ENCODE results near the gene ZNF148. TPM values are rescaled to one million over a fixed set of nuclear protein-coding genes. Genes with fewer than 3 reads are reported as not detected.

Gene ZNF148
- total RNA-seq, 1 donor from 2014 or later = 31.6 TPM

GRCh38 chr3:125300416-125300815, 74.7 kb downstream of the ZNF148 start:
- no peak overlapping the region for H3K27ac Mint-ChIP-seq (ENCODE audit: unreplicated experiment)
- no peaks in the 10 kb centered on the region for H3K9me3 Mint-ChIP-seq (ENCODE audit: unreplicated experiment)
- peaks cover 10% of the 10 kb centered on the region for H3K4me1 Mint-ChIP-seq (ENCODE audit: low read depth, unreplicated experiment)
- TF ChIP-seq CTCF (IDR thresholded peaks at IDR 0.05; ENCODE audit: partially characterized antibody, unreplicated experiment) = no peak
- no peak for DNase-seq
- H3K27me3 Mint-ChIP-seq (ENCODE audit: unreplicated experiment) = peaks cover 2% of the 10 kb centered on the region
- no peaks in the 10 kb centered on the region for H3K36me3 Mint-ChIP-seq (ENCODE audit: unreplicated experiment)
- H3K4me3 Mint-ChIP-seq (ENCODE audit: unreplicated experiment) = no peak overlapping the region

GRCh38 chr3:125294411-125294810, 80.7 kb downstream of the ZNF148 start:
- peaks cover 3% of the 10 kb centered on the region for H3K4me1 Mint-ChIP-seq (ENCODE audit: low read depth, unreplicated experiment)
- peaks cover 3% of the 10 kb centered on the region for H3K27me3 Mint-ChIP-seq (ENCODE audit: unreplicated experiment)
- H3K27ac Mint-ChIP-seq (ENCODE audit: unreplicated experiment) = no peak overlapping the region
- DNase-seq = no peak
- H3K9me3 Mint-ChIP-seq (ENCODE audit: unreplicated experiment) = no peaks in the 10 kb centered on the region
- no peak overlapping the region for H3K4me3 Mint-ChIP-seq (ENCODE audit: unreplicated experiment)
- peaks cover 6% of the 10 kb centered on the region for H3K36me3 Mint-ChIP-seq (ENCODE audit: unreplicated experiment)
- no peak for TF ChIP-seq CTCF (IDR thresholded peaks at IDR 0.05; ENCODE audit: partially characterized antibody, unreplicated experiment)

GRCh38 chr3:125292015-125292414, 83.1 kb downstream of the ZNF148 start:
- peaks cover 6% of the 10 kb centered on the region for H3K36me3 Mint-ChIP-seq (ENCODE audit: unreplicated experiment)
- DNase-seq = no peak
- H3K27me3 Mint-ChIP-seq (ENCODE audit: unreplicated experiment) = peaks cover 3% of the 10 kb centered on the region
- no peak for TF ChIP-seq CTCF (IDR thresholded peaks at IDR 0.05; ENCODE audit: partially characterized antibody, unreplicated experiment)
- no peaks in the 10 kb centered on the region for H3K9me3 Mint-ChIP-seq (ENCODE audit: unreplicated experiment)
- H3K27ac Mint-ChIP-seq (ENCODE audit: unreplicated experiment) = no peak overlapping the region
- H3K4me1 Mint-ChIP-seq (ENCODE audit: low read depth, unreplicated experiment) = peaks cover under 1% of the 10 kb centered on the region
- no peak overlapping the region for H3K4me3 Mint-ChIP-seq (ENCODE audit: unreplicated experiment)

- no peak for TF ChIP-seq CTCF (IDR thresholded peaks at IDR 0.05; ENCODE audit: partially characterized antibody, unreplicated experiment)
- no peak for DNase-seq
- Mint-ChIP-seq H3K27me3 (ENCODE audit: unreplicated experiment) (peaks cover 3% of the 10 kb centered on the region), H3K27ac (ENCODE audit: unreplicated experiment) (no peak overlapping the region), H3K4me1 (ENCODE audit: low read depth, unreplicated experiment) (no peaks in the 10 kb centered on the region), H3K36me3 (ENCODE audit: unreplicated experiment) (peaks cover 6% of the 10 kb centered on the region), H3K4me3 (ENCODE audit: unreplicated experiment) (no peak overlapping the region), H3K9me3 (ENCODE audit: unreplicated experiment) (no peaks in the 10 kb centered on the region)
These were observed 85.6 kb downstream of the ZNF148 start for GRCh38 chr3:125289429-125289981.

GRCh38 chr3:125287248-125287647, 87.9 kb downstream of the ZNF148 start:
- Mint-ChIP-seq H3K27ac (ENCODE audit: unreplicated experiment) (no peak overlapping the region), H3K4me3 (ENCODE audit: unreplicated experiment) (no peak overlapping the region), H3K4me1 (ENCODE audit: low read depth, unreplicated experiment) (peaks cover 12% of the 10 kb centered on the region), H3K36me3 (ENCODE audit: unreplicated experiment) (no peaks in the 10 kb centered on the region), H3K27me3 (ENCODE audit: unreplicated experiment) (peaks cover 3% of the 10 kb centered on the region), H3K9me3 (ENCODE audit: unreplicated experiment) (peaks cover 1% of the 10 kb centered on the region)
- no peak for TF ChIP-seq CTCF (IDR thresholded peaks at IDR 0.05; ENCODE audit: partially characterized antibody, unreplicated experiment)
- no peak for DNase-seq

Measured in glutamatergic neuron (in vitro differentiated cells).